Mesenchymal stem cell (in vitro differentiated cells and primary cell): ENCODE measurements around the gene LTF.
"Not testable (repeated sequence)": the region's sequence is repeated elsewhere in the genome, so short reads cannot be mapped to it uniquely, and the experiment has no call there.

Experiments
- DNase-seq: peaks from one replicate; pipeline ENCODE4 v3.0.0-alpha.2; 2013
- H2AFZ ChIP-seq: one replicate; pipeline ENCODE4 v1.6.1; 2013; ENCODE audit warnings: low read depth, mild to moderate bottlenecking, control low read depth, inconsistent platforms, low read length, moderate library complexity
- H2AK5ac ChIP-seq: 2 replicates; pipeline ENCODE4 v1.6.1; 2013; ENCODE audit warnings: low read length, moderate library complexity, mild to moderate bottlenecking, inconsistent platforms; ENCODE audit not compliant: severe bottlenecking
- H2BK120ac ChIP-seq: one replicate; pipeline ENCODE4 v1.6.1; 2013; ENCODE audit warnings: low read depth, mild to moderate bottlenecking, inconsistent platforms, low read length, moderate library complexity
- H2BK12ac ChIP-seq, 2 experiments: one replicate each; pipeline ENCODE4 v1.6.1; 2013; ENCODE audit warnings: inconsistent platforms in 2 of 2, low read length in 2 of 2, mild to moderate bottlenecking in 2 of 2, moderate library complexity in 2 of 2, control low read depth in 1 of 2
- H2BK15ac ChIP-seq: one replicate; pipeline ENCODE4 v1.6.1; 2013; ENCODE audit warnings: mild to moderate bottlenecking, low read depth, inconsistent platforms; ENCODE audit not compliant: poor library complexity, severe bottlenecking
- H2BK5ac ChIP-seq: 2 replicates; pipeline ENCODE4 v1.6.1; 2013; ENCODE audit warnings: low read depth, mild to moderate bottlenecking, low read length, control low read depth, inconsistent platforms; ENCODE audit not compliant: poor library complexity, severe bottlenecking
- H3K14ac ChIP-seq, 2 experiments: one replicate each; pipeline ENCODE4 v1.6.1; 2013; ENCODE audit warnings: inconsistent platforms in 2 of 2, low read length in 2 of 2, control low read depth in 1 of 2, mild to moderate bottlenecking in 1 of 2, moderate library complexity in 1 of 2
- H3K18ac ChIP-seq, 2 experiments: one replicate each; pipeline ENCODE4 v1.6.1; 2013; ENCODE audit warnings: inconsistent platforms in 2 of 2, low read length in 2 of 2, control low read depth in 1 of 2, low read depth in 1 of 2, mild to moderate bottlenecking in 1 of 2
- H3K23ac ChIP-seq, 2 experiments: one replicate each; pipeline ENCODE4 v1.6.1; 2013; ENCODE audit warnings: inconsistent platforms in 2 of 2, low read length in 2 of 2, mild to moderate bottlenecking in 2 of 2, moderate library complexity in 2 of 2, control low read depth in 1 of 2
- H3K27ac ChIP-seq: 2 replicates; pipeline ENCODE4 v1.5.1; 2013; ENCODE audit warnings: mild to moderate bottlenecking, moderate library complexity, low read length, control low read depth, inconsistent platforms; ENCODE audit not compliant: poor library complexity, severe bottlenecking
- H3K27me3 ChIP-seq, 2 experiments: 2 replicates each; pipeline versions ENCODE4 v1.6.1 to v1.7.0; 2013; ENCODE audit warnings: low read length in 2 of 2, mild to moderate bottlenecking in 2 of 2, moderate library complexity in 2 of 2, control low read depth in 1 of 2, inconsistent platforms in 1 of 2; ENCODE audit not compliant: control insufficient read depth in 1 of 2, insufficient read depth in 1 of 2
- H3K36me3 ChIP-seq, 2 experiments: 2 replicates each; pipeline versions ENCODE4 v1.6.1 to v1.7.0; 2013; ENCODE audit warnings: low read length in 2 of 2, control low read depth in 1 of 2, inconsistent platforms in 1 of 2, low read depth in 1 of 2, mild to moderate bottlenecking in 1 of 2; ENCODE audit not compliant: insufficient read depth in 2 of 2, control insufficient read depth in 1 of 2
- H3K4ac ChIP-seq, 2 experiments: one replicate each; pipeline ENCODE4 v1.6.1; 2013; ENCODE audit warnings: inconsistent platforms in 2 of 2, low read length in 2 of 2, mild to moderate bottlenecking in 2 of 2, moderate library complexity in 2 of 2, control low read depth in 1 of 2, low read depth in 1 of 2
- H3K4me1 ChIP-seq: 2 replicates; pipeline ENCODE4 v1.6.1; 2013; ENCODE audit warnings: low read depth, low read length, control low read depth; ENCODE audit not compliant: control insufficient read depth, insufficient read depth
- H3K4me2 ChIP-seq: 2 replicates; pipeline ENCODE4 v1.6.1; 2013; ENCODE audit warnings: low read length, mild to moderate bottlenecking, inconsistent platforms; ENCODE audit not compliant: poor library complexity, severe bottlenecking
- H3K4me3 ChIP-seq, 2 experiments: 2 replicates each; pipeline versions ENCODE4 v1.5.1 to v1.7.0; 2013; ENCODE audit warnings: low read length in 2 of 2, mild to moderate bottlenecking in 2 of 2, control low read depth in 1 of 2, low read depth in 1 of 2; ENCODE audit not compliant: insufficient read depth in 1 of 2
- H3K79me1 ChIP-seq: replicated peaks from 2 replicates; pipeline ENCODE4 v1.6.1; 2013; ENCODE audit warnings: mild to moderate bottlenecking, control low read depth, low read length, inconsistent platforms; ENCODE audit not compliant: poor library complexity, severe bottlenecking
- H3K9ac ChIP-seq: 2 replicates; pipeline ENCODE4 v1.7.0; 2013; ENCODE audit warnings: mild to moderate bottlenecking, low read length, moderate library complexity
- H3K9me3 ChIP-seq: 2 replicates; pipeline ENCODE4 v1.7.0; 2013; ENCODE audit warnings: mild to moderate bottlenecking, low read length; ENCODE audit not compliant: control insufficient read depth
- H4K8ac ChIP-seq: one replicate; pipeline ENCODE4 v1.6.1; 2013; ENCODE audit warnings: inconsistent platforms, mild to moderate bottlenecking, low read length, moderate library complexity
- H4K91ac ChIP-seq: one replicate; pipeline ENCODE4 v1.6.1; 2013; ENCODE audit warnings: mild to moderate bottlenecking, low read length, inconsistent platforms
- WGBS: methylation state at CpG from one replicate; pipeline ENCODE4 v1.1.7; 2013; ENCODE audit warnings: mixed read lengths; 5-methylcytosine and 5-hydroxymethylcytosine counted together

The LTF gene

DNA sequence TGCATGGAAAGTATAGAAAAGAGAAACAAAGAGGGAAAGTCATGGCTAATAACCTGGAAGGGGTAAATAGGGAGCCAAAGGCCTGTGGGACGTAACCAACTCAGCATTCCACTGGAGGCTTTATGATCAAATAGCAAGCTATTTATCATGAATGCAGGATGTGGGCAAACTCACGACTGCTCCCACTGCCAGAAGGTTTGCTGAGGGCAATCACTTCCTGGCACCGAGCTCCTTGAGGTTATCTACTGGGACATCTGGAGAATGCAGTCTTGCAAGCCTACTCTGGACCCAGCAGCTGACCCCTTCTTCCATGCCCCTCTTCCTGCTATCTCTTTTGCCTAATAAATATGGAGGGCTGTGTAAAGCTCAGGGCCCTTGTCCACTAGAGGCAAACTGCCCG, 38.2 kb downstream of the LTF start:
- H3K23ac ChIP-seq, H4K8ac ChIP-seq, H3K4ac ChIP-seq, H3K27ac ChIP-seq, H2AK5ac ChIP-seq, H3K4me2 ChIP-seq, H2BK120ac ChIP-seq, H2BK12ac ChIP-seq, H2AFZ ChIP-seq, H3K36me3 ChIP-seq, H4K91ac ChIP-seq, H2BK15ac ChIP-seq, H3K27me3 ChIP-seq, H3K18ac ChIP-seq, H3K9ac ChIP-seq, H3K4me3 ChIP-seq, H3K4me1 ChIP-seq, H2BK5ac ChIP-seq, H3K14ac ChIP-seq, DNase-seq, H3K9me3 ChIP-seq, H3K79me1 ChIP-seq: not testable (repeated sequence)
- 40% methylated on average over 4 of the region's 4 CpGs for WGBS

DNA sequence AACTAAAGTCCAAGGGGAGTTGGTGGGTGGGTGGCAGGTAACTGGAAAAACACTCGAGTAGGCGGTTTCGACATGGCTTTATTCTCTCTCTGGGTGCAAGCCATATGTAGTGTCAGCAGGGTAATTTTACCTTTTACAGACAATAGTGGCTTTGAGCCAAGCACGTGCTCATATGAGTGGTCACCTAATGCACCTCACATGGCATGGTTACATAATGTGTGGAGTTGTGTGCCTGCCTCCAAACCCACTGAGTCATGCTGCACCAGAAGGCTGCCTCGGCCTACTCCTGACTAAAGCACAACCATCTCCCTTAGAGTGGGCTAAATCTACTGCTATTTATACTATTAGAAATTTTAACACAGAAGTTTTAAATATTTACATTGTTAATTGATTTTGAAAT, 41.1 kb downstream of the LTF start:
- Histone ChIP-seq H3K14ac (no peak overlapping the region), H3K27ac (no peak overlapping the region), H2BK15ac (no peak overlapping the region), H2AFZ (no peak overlapping the region), H2BK120ac (no peak overlapping the region), H3K4me2 (no peak overlapping the region), H3K79me1 (no peaks in the 10 kb centered on the region), H3K27me3 (peaks cover 0 to 2% of the 10 kb centered on the region in 2 experiments), H4K91ac (no peak overlapping the region), H4K8ac (no peak overlapping the region), H3K23ac (no peak overlapping the region), H3K18ac (no peak overlapping the region), H2AK5ac (no peak overlapping the region), H3K4me3 (no peak overlapping the region), H2BK5ac (no peak overlapping the region), H3K9ac (peak overlapping the region; percentile 32), H2BK12ac (no peak overlapping the region), H3K9me3 (no peaks in the 10 kb centered on the region), H3K4me1 (no peaks in the 10 kb centered on the region), H3K36me3 (no peaks in the 10 kb centered on the region), H3K4ac (no peak overlapping the region)
- no peak for DNase-seq
- 95% methylated on average over 5 of the region's 5 CpGs for WGBS

DNA sequence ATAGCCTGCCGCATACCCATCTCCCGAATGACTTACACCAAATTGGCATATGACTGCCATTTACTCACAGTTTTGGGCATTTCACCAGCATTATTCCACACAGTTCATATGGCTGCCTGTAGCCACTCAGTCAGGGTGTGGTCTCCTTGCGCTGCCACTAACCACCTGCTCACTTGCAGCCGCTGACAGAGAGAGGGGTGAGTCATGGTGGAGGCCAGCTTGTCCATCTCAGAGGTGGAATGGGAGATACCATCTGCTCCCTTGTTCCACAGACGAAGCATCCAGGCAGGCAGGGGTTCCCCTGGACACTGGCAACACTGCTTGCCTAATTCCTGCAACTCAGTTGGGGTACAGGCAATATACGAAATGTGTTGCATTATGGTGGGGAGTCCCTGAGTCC, 42.1 kb downstream of the LTF start:
- no peak overlapping the region for H3K14ac ChIP-seq
- H2AK5ac ChIP-seq, result no peak overlapping the region
- no peak overlapping the region for H2BK12ac ChIP-seq
- H3K4ac ChIP-seq, result no peak overlapping the region
- H4K8ac ChIP-seq, result no peak overlapping the region
- H3K27ac ChIP-seq, result no peak overlapping the region
- no peak overlapping the region for H3K9ac ChIP-seq
- H2AFZ ChIP-seq, result no peak overlapping the region
- H3K23ac ChIP-seq, result no peak overlapping the region
- H2BK15ac ChIP-seq, result no peak overlapping the region
- no peak for DNase-seq
- H3K4me2 ChIP-seq, result no peak overlapping the region
- H3K9me3 ChIP-seq, result no peaks in the 10 kb centered on the region
- peaks cover 0 to 2% of the 10 kb centered on the region in 2 experiments for H3K27me3 ChIP-seq
- no peaks in the 10 kb centered on the region for H3K79me1 ChIP-seq
- 80% methylated on average over 6 of the region's 6 CpGs for WGBS
- no peak overlapping the region for H3K18ac ChIP-seq
- no peak overlapping the region for H4K91ac ChIP-seq
- no peak overlapping the region for H2BK120ac ChIP-seq
- no peaks in the 10 kb centered on the region for H3K36me3 ChIP-seq
- H2BK5ac ChIP-seq, result no peak overlapping the region
- H3K4me3 ChIP-seq, result no peak overlapping the region
- H3K4me1 ChIP-seq, result no peaks in the 10 kb centered on the region

- H3K9me3 ChIP-seq, result no peaks in the 10 kb centered on the region
- no peak overlapping the region for H4K91ac ChIP-seq
- H3K23ac ChIP-seq, result no peak overlapping the region
- H3K27ac ChIP-seq, result no peak overlapping the region
- H3K14ac ChIP-seq, result no peak overlapping the region
- H2BK120ac ChIP-seq, result no peak overlapping the region
- no peak overlapping the region for H2BK12ac ChIP-seq
- H3K36me3 ChIP-seq, result no peaks in the 10 kb centered on the region
- no peak overlapping the region for H4K8ac ChIP-seq
- H3K27me3 ChIP-seq, result no peaks in the 10 kb centered on the region
- no peak for DNase-seq
- H2AFZ ChIP-seq, result no peak overlapping the region
- H2BK5ac ChIP-seq, result no peak overlapping the region
- no peak overlapping the region for H3K18ac ChIP-seq
- WGBS, result 95% methylated on average over 2 of the region's 2 CpGs
- no peak overlapping the region for H3K4me3 ChIP-seq
- H2AK5ac ChIP-seq, result no peak overlapping the region
- H3K4me2 ChIP-seq, result no peak overlapping the region
- H2BK15ac ChIP-seq, result no peak overlapping the region
- H3K79me1 ChIP-seq, result no peaks in the 10 kb centered on the region
- H3K4me1 ChIP-seq, result no peaks in the 10 kb centered on the region
- H3K9ac ChIP-seq, result no peak overlapping the region
- no peak overlapping the region for H3K4ac ChIP-seq
Measured at GRCh38 chr3:46420931-46421330, 43.8 kb downstream of the LTF start.
